ENCODE data around the gene RPL28. TPM values are rescaled to one million over a fixed set of nuclear protein-coding genes. Genes with fewer than 3 reads are reported as not detected.
A peak's percentile ranks its signal among the peaks of the same experiment; 100 is the strongest.

The RPL28 gene
- total and polyA plus RNA-seq, 2 of the 4 experiments (the other 2 are of a cell fraction), result 386 to 1,693 TPM

GRCh38 chr19:55406826-55407549 lies 21.3 kb downstream of the RPL28 start:
- Histone ChIP-seq H3K4me1 (ENCODE audit: control insufficient read depth, insufficient read depth, low read length) (peaks cover 17% of the 10 kb centered on the region), H3K27me3 (ENCODE audit: control insufficient read depth, insufficient read depth, low read length) (no peaks in the 10 kb centered on the region), H4K91ac (ENCODE audit: insufficient read depth, low read depth, low read length) (no peak overlapping the region), H3K36me3 (ENCODE audit: control insufficient read depth, insufficient read depth, low read length) (peaks cover 30% of the 10 kb centered on the region), H2BK5ac (ENCODE audit: low read depth, low read length, poor library complexity, severe bottlenecking) (peak overlapping the region; percentile 49), H3K4ac (ENCODE audit: low read depth, low read length) (peak overlapping the region; percentile 62), H3K27ac (ENCODE audit: insufficient read depth, low read length) (peak overlapping the region; percentile 73), H3K18ac (ENCODE audit: low read depth, low read length) (0 out of 2 replicates have a peak overlapping the region, but pooled peaks have one; percentile 20), H3K9me1 (ENCODE audit: insufficient read depth, low read length) (peaks cover 19% of the 10 kb centered on the region), H2AFZ (replicated peaks; ENCODE audit: low read length, poor library complexity) (peak overlapping the region; percentile 91), H3K56ac (ENCODE audit: extremely low read depth, insufficient read depth, low read length) (peak overlapping the region; percentile 73), H2BK15ac (ENCODE audit: low read depth, low read length) (no peak overlapping the region), H3K14ac (replicated peaks; ENCODE audit: low read depth, low read length) (peak overlapping the region; percentile 95), H2AK5ac (ENCODE audit: low read depth, low read length) (peak overlapping the region; percentile 86), H2AK9ac (replicated peaks; ENCODE audit: low read depth, low read length, poor library complexity) (peak overlapping the region; percentile 98), H4K20me1 (ENCODE audit: insufficient read depth, low read length) (peaks cover 47% of the 10 kb centered on the region), H2BK120ac (ENCODE audit: low read depth, low read length) (no peak overlapping the region), H3K79me1 (ENCODE audit: low read depth in 1 of 2, low read length in 2 of 2) (peaks cover 7 to 42% of the 10 kb centered on the region in 2 experiments), H3K4me3 (ENCODE audit: insufficient read depth, low read depth, low read length) (peak overlapping the region; percentile 64), H3K23ac (ENCODE audit: low read depth, low read length) (peak overlapping the region; percentile 96), H3K4me2 (ENCODE audit: low read depth, low read length) (peak overlapping the region; percentile 98), H4K8ac (ENCODE audit: low read depth in 2 of 2, low read length in 2 of 2) (no peak overlapping the region; a peak in 1 of 4 replicates), H2BK20ac (ENCODE audit: low read depth, low read length) (no peak overlapping the region), H3K9ac (ENCODE audit: low read depth, low read length) (peak overlapping the region; percentile 76), H3K9me3 (ENCODE audit: control insufficient read depth, insufficient read depth, low read length) (no peaks in the 10 kb centered on the region), H4K5ac (ENCODE audit: low read depth, low read length) (no peak overlapping the region)
- ChIA-PET CTCF (no interaction called here), POLR2A (ENCODE audit: unreplicated experiment) (interaction anchor here (0.6 to 1.4 kb wide), 8 partner anchors 11 to 141 kb away, joined by 3 to 9 read pairs (median 4); no protein-coding TSS in a partner anchor)
- no peak for DNase-seq
- peak; percentile 28 for ATAC-seq (ENCODE audit: low read depth)
- TSS peak; percentile 48 for BruUV-seq (replicated peaks)
- intact Hi-C loops (cut with micrococcal nuclease) (loop anchor here (5.0 kb wide), 1 partner anchor 95 kb away; no protein-coding TSS in a partner anchor), in situ Hi-C loops (cut with MboI; ENCODE audit: low sequenced_read_pairs) (no loop called here), dilution Hi-C loops (cut with HindIII; ENCODE audit: low sequenced_read_pairs, unreplicated experiment) (no loop called here)
- WGBS, 2 experiments (ENCODE audit: extremely low coverage in 2 of 2, insufficient read length in 1 of 2), result 0% methylated on average over 11 of the region's 35 CpGs; no CpG with 5 or more reads in 1 of the 2 experiments
- TF ChIP-seq RAD21 (IDR thresholded peaks at IDR 0.05; ENCODE audit: low read length), result no peak
- no peak for TF ChIP-seq SMC3 (IDR thresholded peaks at IDR 0.05; ENCODE audit: low read depth, low read length)
- TF ChIP-seq MAFK (IDR thresholded peaks at IDR 0.05; ENCODE audit: low read depth, low read length), result no peak
- TF ChIP-seq BHLHE40 (IDR thresholded peaks at IDR 0.05; ENCODE audit: low read depth, low read length), result no peak
- TF ChIP-seq USF2 (IDR thresholded peaks at IDR 0.05; ENCODE audit: low read depth, low read length), result no peak
- no peak for TF ChIP-seq FOS (IDR thresholded peaks at IDR 0.05; ENCODE audit: low read depth, low read length)
- no peak for TF ChIP-seq CHD1 (IDR thresholded peaks at IDR 0.05; ENCODE audit: low read depth, low read length)
- no peak for TF ChIP-seq MAZ (IDR thresholded peaks at IDR 0.05; ENCODE audit: borderline replicate concordance, low read depth, low read length)
- no peak for TF ChIP-seq NFE2L2 (IDR thresholded peaks at IDR 0.05; ENCODE audit: low read depth, low read length)
- TF ChIP-seq POLR2A (IDR thresholded peaks at IDR 0.05; ENCODE audit: low read depth, low read length), result no peak
- TF ChIP-seq CTCF (conservative IDR thresholded peaks at IDR 0.05; ENCODE audit: low read depth, low read length), result no peak
- TF ChIP-seq MXI1 (IDR thresholded peaks at IDR 0.05; ENCODE audit: borderline replicate concordance, low read depth, low read length), result no peak
- no peak for TF ChIP-seq RFX5 (IDR thresholded peaks at IDR 0.05; ENCODE audit: low read depth, low read length)
- TF ChIP-seq ELK1 (IDR thresholded peaks at IDR 0.05; ENCODE audit: borderline replicate concordance, low read depth, low read length), result no peak
- TF ChIP-seq RCOR1 (IDR thresholded peaks at IDR 0.05; ENCODE audit: insufficient replicate concordance, low read length), result no peak

All from IMR-90 (cell line).